Thoracic aorta (tissue), 2 donors: ENCODE results near the gene EPHA6. TPM values are rescaled to one million over a fixed set of nuclear protein-coding genes. Genes with fewer than 3 reads are reported as not detected.
A peak's percentile ranks its signal among the peaks of the same experiment; 100 is the strongest.

ENCODE experiments used
- ATAC-seq: fragments of 150-250 bp; one replicate; pipeline ENCODE4 v1.8.0; 2017; ENCODE audit warnings: low read depth; ENCODE audit not compliant: insufficient number of reproducible peaks, low FRiP score
- DNase-seq: peaks from one replicate; pipeline ENCODE4 v3.0.0-alpha.2; 2020; ENCODE audit warnings: low spot score
- H3K27ac ChIP-seq, 2 donors: fragments of 200-600 bp; sonication (generic); 1 replicate in 1 of 2; 2 replicates in 1 of 2; pipeline ENCODE4 v1.5.1; 2016; ENCODE audit warnings: mild to moderate bottlenecking in 2 of 2, moderate library complexity in 2 of 2
- H3K27me3 ChIP-seq: fragments of 200-600 bp; sonication (generic); replicated peaks from 2 replicates; pipeline ENCODE4 v1.6.0; 2016; ENCODE audit warnings: mild to moderate bottlenecking; ENCODE audit not compliant: insufficient read depth
- H3K36me3 ChIP-seq: fragments of 200-600 bp; sonication (generic); one replicate; pipeline ENCODE4 v1.5.1; 2016
- H3K4me1 ChIP-seq, 2 donors: fragments of 200-600 bp; sonication (generic); 1 replicate in 1 of 2; 2 replicates in 1 of 2; pipeline versions ENCODE4 v1.5.1 to v1.6.0; 2016; ENCODE audit warnings: low read depth in 2 of 2, mild to moderate bottlenecking in 1 of 2; ENCODE audit not compliant: control insufficient read depth in 1 of 2
- H3K4me3 ChIP-seq: fragments of 200-600 bp; sonication (generic); 2 replicates; pipeline ENCODE4 v1.5.1; 2016; ENCODE audit warnings: mild to moderate bottlenecking
- H3K9me3 ChIP-seq: fragments of 200-600 bp; sonication (generic); 2 replicates; pipeline ENCODE4 v1.5.1; 2016
- total RNA-seq, 2 donors: library from RNA; depleted of rRNA; stranded (reverse); fragments of >200 nt; gene quantifications; one replicate each; pipeline versions ENCODE4 v1.1.0 to v1.2.3, GENCODE V29; 2016
- TF ChIP-seq, protein P1 (sequence below): fragments of 200-600 bp; sonication (generic); IDR thresholded peaks from one replicate; pipeline ENCODE4 v1.5.1; 2019; ENCODE audit warnings: antibody characterized with exemption

Gene EPHA6
- total RNA-seq, 2 donors from 2014 or later, result 0.71 to 3.2 TPM

GRCh38 chr3:97744289-97744688 is 929.9 kb downstream of the EPHA6 start:
- ATAC-seq, result no peak
- TF ChIP-seq, protein P1, sequence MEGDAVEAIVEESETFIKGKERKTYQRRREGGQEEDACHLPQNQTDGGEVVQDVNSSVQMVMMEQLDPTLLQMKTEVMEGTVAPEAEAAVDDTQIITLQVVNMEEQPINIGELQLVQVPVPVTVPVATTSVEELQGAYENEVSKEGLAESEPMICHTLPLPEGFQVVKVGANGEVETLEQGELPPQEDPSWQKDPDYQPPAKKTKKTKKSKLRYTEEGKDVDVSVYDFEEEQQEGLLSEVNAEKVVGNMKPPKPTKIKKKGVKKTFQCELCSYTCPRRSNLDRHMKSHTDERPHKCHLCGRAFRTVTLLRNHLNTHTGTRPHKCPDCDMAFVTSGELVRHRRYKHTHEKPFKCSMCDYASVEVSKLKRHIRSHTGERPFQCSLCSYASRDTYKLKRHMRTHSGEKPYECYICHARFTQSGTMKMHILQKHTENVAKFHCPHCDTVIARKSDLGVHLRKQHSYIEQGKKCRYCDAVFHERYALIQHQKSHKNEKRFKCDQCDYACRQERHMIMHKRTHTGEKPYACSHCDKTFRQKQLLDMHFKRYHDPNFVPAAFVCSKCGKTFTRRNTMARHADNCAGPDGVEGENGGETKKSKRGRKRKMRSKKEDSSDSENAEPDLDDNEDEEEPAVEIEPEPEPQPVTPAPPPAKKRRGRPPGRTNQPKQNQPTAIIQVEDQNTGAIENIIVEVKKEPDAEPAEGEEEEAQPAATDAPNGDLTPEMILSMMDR, result no peak
- H3K4me3 ChIP-seq, result no peak overlapping the region
- H3K9me3 ChIP-seq, result no peaks in the 10 kb centered on the region
- H3K36me3 ChIP-seq, result no peaks in the 10 kb centered on the region
- H3K27ac ChIP-seq, result no peak overlapping the region
- no peak for DNase-seq
- no peaks in the 10 kb centered on the region for H3K27me3 ChIP-seq
- H3K4me1 ChIP-seq, result no peaks in the 10 kb centered on the region

DNA sequence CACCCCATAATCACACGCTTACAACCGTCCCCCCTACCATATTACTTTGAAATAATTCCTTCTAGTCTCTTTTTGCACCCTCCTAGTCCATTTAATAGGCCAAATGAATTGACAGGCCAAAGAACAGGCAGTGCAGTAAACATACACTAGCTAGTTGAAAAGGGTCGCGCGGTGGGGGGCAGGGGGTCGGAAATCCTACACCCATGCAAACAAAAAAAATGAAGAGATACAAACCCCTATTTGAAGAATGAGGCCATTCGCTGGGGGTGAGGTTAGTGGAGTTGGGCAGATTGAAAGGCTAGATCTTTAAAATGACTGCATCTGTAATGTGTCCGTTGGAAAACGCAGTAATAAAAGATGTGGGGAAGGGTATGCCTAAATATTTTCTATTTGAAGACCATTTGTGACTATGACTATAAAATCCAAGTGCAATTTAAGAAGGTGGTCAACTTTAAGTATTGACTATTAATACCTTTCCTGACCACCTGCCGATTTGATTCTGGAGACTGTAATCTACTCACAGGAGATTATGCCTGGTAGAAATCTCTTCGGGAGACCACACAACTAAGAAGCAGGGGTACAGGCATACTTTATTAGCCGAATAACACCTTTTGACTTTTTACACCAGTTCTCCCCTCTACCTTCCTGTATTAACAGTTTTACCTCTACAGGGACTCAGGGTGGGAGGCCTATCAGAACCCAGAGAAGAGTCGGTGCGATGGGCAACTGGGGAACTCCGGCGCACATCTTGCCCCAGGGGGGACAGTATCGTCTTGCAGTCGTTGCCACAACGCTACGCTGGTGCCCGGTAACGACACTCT is 949.4 kb downstream of the EPHA6 start:
- TF ChIP-seq, protein P1, result no peak
- no peak for DNase-seq

DNA sequence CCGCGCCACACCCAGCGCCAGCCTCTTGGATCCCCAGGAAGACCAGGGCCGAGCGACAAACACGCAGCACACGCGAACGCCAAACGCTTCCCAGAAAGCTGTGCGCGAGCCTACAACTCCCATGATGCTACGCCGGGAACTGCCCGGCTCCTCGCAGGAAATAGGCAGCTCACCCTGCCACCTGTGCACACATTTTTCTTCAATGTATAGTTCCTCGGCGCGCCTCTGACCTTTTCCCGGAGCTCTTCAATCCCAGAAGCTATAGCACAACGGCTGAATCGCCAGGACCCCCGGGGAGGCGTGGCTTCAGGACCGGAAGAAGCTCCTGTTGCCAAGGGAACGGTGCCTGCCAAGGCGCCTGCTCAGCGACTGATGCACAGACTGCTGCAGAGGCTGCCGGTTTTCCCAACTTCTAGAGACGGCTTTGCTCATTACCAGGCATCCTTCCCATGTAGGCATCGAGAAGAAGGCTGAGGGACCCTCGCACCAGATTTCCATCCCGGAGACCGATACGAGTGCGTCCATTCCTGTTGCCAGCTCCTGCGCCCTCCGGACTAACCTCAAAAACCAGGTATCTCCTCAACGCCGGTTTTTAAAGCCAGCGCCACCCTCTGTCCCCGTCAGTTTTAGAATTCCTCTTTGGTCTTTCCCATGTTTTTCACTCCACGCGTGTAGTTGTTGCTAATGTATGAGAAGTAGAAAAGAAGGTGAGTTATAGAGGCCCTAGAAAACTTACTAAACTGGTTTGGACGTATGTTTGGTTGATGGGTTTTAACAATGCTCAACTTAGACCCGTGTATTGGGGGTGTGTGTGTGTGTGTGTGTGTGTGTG is 950.2 kb downstream of the EPHA6 start, which contains the start of gene ARL6:
TSS of gene ARL6 (plus strand) at position 352 of the 832 bp plus-strand sequence. CDS start 3,350 bp downstream, outside the sequence.
- Histone ChIP-seq H3K4me1 (peaks cover 2 to 14% of the 10 kb centered on the region in 2 donors), H3K27ac (peak within 1 kb of the TSS; percentile 42 to 58), H3K4me3 (peak within 1 kb of the TSS; percentile 84), H3K9me3 (no peaks in the 10 kb centered on the region), H3K27me3 (no peaks in the 10 kb centered on the region), H3K36me3 (no peaks in the 10 kb centered on the region)
- DNase-seq, result peak; percentile 34
- peak; percentile 87 for ATAC-seq
- TF ChIP-seq, protein P1, result no peak

More for the DNA sequence above, 949.4 kb downstream of the EPHA6 start:
- peaks cover 2 to 14% of the 10 kb centered on the region in 2 donors for H3K4me1 ChIP-seq
- H3K9me3 ChIP-seq, result no peaks in the 10 kb centered on the region
- H3K4me3 ChIP-seq, result peak overlapping the region; percentile 84
- peak overlapping the region in 1 of 2 donors; percentile 42 for H3K27ac ChIP-seq
- no peaks in the 10 kb centered on the region for H3K36me3 ChIP-seq
- peak; percentile 48 for ATAC-seq
- no peaks in the 10 kb centered on the region for H3K27me3 ChIP-seq

GRCh38 chr3:97765336-97765735 is 950.9 kb downstream of the EPHA6 start:
- Histone ChIP-seq H3K36me3 (no peaks in the 10 kb centered on the region), H3K4me1 (peaks cover 2 to 14% of the 10 kb centered on the region in 2 donors), H3K9me3 (no peaks in the 10 kb centered on the region), H3K27ac (no peak overlapping the region), H3K4me3 (peak overlapping the region; percentile 84), H3K27me3 (no peaks in the 10 kb centered on the region)
- TF ChIP-seq, protein P1, result no peak
- ATAC-seq (no peak), DNase-seq (no peak)

- no peaks in the 10 kb centered on the region for H3K27me3 ChIP-seq
- H3K9me3 ChIP-seq, result no peaks in the 10 kb centered on the region
- TF ChIP-seq, protein P1, result no peak
- H3K27ac ChIP-seq, result no peak overlapping the region
- DNase-seq, result no peak
- H3K36me3 ChIP-seq, result no peaks in the 10 kb centered on the region
- H3K4me3 ChIP-seq, result no peak overlapping the region
- ATAC-seq, result no peak
- H3K4me1 ChIP-seq, result peaks cover 2 to 4% of the 10 kb centered on the region in 2 donors
Measured at GRCh38 chr3:97772926-97773325, 958.5 kb downstream of the EPHA6 start.
